ENCODE results near the gene WNT1.

The WNT1 gene

DNA sequence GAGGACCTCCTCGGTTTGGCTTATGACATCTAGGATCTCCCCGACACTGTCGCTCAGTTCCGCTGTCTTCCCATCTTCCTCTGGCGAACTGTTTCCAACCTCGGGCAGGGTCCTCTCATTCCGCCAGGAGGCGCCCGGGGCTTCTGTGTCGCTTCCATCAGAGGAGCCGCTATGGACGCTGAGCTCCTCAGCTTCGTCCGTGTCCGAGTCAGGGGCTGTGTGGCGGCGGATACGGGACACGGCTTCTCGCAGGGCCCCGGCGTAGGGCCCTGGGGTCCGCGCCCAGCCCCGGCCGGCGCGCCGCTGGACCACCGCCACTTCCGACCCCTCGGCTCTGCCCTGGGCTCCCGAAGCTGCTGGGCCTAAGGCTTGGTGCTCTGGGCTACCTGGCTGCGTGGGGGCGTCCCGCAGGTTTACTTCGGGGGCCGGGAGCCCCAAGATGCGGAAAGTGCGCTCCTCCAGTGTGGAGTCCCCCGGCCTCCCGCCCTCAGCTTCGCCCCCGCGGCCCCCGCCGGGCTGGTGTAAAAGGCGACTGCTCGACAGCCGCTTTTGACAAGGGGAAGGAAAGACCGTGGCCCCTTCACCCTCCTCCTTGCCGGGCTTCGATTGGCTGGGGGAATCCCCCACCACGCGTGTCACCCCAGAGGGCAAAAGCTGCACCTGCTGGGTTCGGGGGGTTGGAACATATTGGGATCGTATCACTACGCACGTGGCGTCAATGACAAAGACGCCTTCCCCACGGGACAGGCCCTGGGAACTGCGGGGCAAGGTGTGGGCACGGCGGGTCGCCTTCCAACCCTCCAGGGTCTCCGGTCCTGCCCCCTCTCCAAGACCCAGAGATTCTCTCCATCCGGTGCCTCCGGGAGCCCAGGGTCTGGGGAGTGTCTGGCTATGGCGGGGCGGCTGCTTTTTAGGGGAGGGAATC lies 18.9 kb downstream of the WNT1 start:
- ChIA-PET POLR2A (interaction anchor here (0.6 to 2.1 kb wide), 5 partner anchors 21 to 134 kb away, joined by 3 to 9 read pairs (median 6); partner anchors contain the start of gene TUBA1B), CTCF (interaction anchor here (0.6 to 17.5 kb wide), 45 partner anchors 14 to 244 kb away, joined by 3 to 417 read pairs (median 5); partner anchors contain the start of genes ARF3, DDX23, DHH and FKBP11)
- DNase-seq (ENCODE audit: extremely low spot score) = peak; percentile 81
- TF ChIP-seq, protein P1, sequence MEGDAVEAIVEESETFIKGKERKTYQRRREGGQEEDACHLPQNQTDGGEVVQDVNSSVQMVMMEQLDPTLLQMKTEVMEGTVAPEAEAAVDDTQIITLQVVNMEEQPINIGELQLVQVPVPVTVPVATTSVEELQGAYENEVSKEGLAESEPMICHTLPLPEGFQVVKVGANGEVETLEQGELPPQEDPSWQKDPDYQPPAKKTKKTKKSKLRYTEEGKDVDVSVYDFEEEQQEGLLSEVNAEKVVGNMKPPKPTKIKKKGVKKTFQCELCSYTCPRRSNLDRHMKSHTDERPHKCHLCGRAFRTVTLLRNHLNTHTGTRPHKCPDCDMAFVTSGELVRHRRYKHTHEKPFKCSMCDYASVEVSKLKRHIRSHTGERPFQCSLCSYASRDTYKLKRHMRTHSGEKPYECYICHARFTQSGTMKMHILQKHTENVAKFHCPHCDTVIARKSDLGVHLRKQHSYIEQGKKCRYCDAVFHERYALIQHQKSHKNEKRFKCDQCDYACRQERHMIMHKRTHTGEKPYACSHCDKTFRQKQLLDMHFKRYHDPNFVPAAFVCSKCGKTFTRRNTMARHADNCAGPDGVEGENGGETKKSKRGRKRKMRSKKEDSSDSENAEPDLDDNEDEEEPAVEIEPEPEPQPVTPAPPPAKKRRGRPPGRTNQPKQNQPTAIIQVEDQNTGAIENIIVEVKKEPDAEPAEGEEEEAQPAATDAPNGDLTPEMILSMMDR (IDR thresholded peaks at IDR 0.05; ENCODE audit: control extremely low read depth, extremely low read depth, low read depth, missing control alignments) = peak; percentile 80

DNA sequence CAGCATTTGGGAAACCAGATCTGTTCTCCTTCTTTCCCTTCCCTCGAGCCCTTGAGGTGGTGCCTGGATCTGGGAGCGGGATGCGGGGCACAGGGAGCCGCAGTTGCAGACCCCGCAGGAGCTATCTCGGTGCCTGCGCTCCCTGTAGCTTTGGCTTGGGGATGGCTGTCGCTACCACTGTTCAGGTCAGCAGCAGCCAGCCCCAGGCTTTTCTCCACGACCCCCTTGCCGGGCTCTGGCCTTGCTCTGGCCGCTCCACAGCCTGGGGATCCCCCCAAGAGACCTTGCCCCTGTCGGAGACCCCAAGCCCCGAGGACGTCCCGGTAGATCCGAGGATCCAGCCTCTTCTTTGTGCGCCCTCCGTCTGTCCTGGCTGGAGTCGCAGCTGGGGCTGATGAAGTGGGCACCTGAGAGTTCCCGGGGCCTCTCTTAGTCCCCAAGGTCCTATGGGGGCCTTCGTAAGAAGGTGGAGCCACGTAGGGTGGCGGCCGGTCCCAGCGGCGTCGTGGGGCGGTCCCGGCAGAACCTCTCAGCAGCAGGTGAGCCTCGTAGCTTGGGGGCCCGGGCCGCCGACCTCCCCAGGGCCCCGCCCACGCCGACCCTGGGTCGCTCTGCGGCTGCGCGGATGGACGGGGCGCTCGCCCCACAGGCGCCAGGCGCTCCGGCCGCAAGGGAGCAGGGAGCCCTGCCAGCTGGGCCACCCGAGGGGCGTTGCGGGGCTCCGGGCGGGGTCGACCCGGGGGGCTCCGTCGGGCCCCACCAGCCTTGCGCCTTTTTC lies 19.8 kb downstream of the WNT1 start:
- peak; percentile 92 for DNase-seq (ENCODE audit: extremely low spot score)
- TF ChIP-seq, protein P1 (IDR thresholded peaks at IDR 0.05; ENCODE audit: control extremely low read depth, extremely low read depth, low read depth, missing control alignments) = no peak
- POLR2A ChIA-PET = interaction anchor here (0.8 to 2.1 kb wide), 6 partner anchors 20 to 133 kb away, joined by 3 to 9 read pairs (median 4); partner anchors contain the start of genes RND1 and TUBA1B
- CTCF ChIA-PET = interaction anchor here (0.7 to 17.5 kb wide), 26 partner anchors 14 to 245 kb away, joined by 3 to 417 read pairs (median 7); partner anchors contain the start of genes ARF3, DDX23, FKBP11 and PRKAG1

DNA sequence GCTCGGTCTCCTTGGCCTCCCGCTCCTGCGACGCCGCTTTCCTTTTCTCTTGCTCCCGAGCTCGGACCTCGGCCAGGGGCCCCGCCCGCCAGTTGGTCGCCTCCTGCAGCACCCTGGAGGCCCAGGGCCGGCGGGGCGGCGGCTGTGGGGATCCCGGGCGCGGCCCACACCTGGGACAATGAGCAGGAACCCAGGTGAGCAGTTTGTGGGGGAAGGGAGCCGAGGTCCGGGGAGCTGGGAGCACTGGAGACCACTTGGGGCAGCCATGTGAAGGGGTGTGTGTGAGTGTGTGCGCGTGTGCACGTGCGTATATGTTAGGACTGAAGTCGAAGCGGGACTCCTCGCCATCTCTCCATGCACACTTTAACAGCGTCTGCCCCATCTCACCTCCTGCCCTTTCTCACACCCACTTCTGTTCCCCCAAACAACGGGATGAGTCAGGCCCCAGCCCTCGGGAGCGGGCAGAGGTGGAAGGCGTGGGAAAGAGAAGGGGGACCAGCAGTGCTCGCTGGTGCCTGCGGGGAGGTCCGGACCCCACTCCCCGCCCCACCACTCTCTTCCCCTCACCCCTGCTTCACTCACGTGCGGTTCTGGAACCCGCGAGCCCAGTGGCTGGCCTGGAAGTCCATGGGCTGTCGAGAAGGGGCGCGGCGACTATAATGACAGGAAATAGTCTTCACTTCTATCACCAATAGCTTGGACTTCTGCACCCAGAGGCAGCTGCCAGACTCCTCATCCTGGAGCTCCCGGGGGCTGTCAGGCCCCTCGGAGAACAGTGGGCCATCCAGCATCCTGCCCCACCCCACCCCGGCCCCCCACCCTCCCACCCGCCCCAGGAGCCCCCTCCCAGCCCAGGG lies 20.6 kb downstream of the WNT1 start:
- peak; percentile 49 for DNase-seq (ENCODE audit: extremely low spot score)
- ChIA-PET POLR2A (interaction anchor here (0.6 to 2.1 kb wide), 7 partner anchors 18 to 133 kb away, joined by 3 to 9 read pairs (median 4); partner anchors contain the start of genes RND1 and TUBA1B), CTCF (interaction anchor here (1.1 to 17.5 kb wide), 16 partner anchors 13 to 183 kb away, joined by 3 to 417 read pairs (median 7); partner anchors contain the start of genes ARF3, DDX23, FKBP11 and PRKAG1)
- TF ChIP-seq, protein P1 (IDR thresholded peaks at IDR 0.05; ENCODE audit: control extremely low read depth, extremely low read depth, low read depth, missing control alignments) = no peak

DNA sequence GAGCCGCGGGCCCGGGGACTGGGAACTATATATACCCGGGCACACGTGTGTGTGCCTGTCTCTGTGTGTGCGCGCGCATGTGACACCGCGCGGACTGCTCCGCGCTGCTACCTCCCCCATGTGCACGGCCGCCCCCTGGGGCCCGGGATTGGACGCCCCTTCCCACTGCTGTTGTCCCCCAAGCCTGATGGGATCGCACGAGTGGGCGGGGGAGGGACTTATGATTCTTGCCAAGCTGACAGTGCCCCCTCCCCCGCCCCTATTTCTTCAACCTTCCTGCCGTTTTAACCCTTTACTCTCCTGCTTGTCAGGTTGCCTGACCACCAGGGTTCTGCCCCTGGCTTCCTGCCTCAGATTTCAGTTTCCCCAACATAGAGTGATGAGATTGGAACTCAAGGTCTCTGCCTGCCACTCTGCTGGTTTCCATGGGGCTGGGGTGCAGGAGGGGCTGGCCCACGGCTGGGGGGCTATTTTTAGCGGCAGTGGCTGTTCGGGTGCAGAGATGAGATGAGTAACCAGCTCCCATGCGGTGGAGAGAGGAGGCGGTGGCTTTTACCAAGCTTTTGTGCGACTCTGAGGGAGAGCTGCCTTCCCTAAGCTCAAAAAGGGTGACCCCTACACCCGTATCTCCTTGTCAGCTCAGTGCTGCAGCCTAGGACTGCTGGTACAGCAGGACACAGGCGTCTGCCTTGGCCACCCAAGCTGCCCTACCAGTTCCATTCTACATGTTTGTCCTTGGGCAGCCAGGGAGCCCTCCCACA lies 21.4 kb downstream of the WNT1 start, which contains the start of gene DDN:
TSS of gene DDN (minus strand) at position 5 of the 761 bp plus-strand sequence. CDS start 88 bp downstream, outside the sequence.
- ChIA-PET CTCF (interaction anchor here (1.0 to 17.5 kb wide), 12 partner anchors 12 to 146 kb away, joined by 3 to 417 read pairs (median 6); partner anchors contain the start of genes PRKAG1, WNT1 and WNT10B), POLR2A (interaction anchor here (0.6 to 1.6 kb wide), 3 partner anchors 19 to 134 kb away, joined by 3 to 4 read pairs (median 3); partner anchors contain the start of genes PRKAG1 and RND1)
- TF ChIP-seq, protein P1 (IDR thresholded peaks at IDR 0.05; ENCODE audit: control extremely low read depth, extremely low read depth, low read depth, missing control alignments) = no peak
- DNase-seq (ENCODE audit: extremely low spot score) = peak; percentile 81

DNA sequence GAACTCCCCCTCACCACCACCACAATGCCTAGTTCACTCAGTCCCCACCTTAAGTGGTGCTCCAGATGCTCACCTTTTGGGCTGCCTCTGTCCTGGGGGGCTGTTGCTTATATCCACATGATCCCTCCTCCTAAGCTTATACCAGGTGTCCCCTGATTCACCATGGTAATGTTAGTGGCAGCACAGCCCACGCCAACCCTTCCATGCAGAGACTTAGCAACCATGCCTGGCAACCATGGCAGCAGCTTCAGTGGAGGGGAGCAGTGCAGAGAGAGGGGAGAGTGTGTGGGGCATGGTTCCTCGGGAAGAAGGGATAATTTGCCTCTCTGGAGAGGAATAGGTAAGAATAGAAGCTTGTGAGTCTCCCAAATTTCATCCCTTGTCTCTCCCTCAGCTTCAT lies 22.2 kb downstream of the WNT1 start:
- ChIA-PET POLR2A (interaction anchor here (0.6 to 1.3 kb wide), 3 partner anchors 18 to 73 kb away, joined by 3 to 7 read pairs (median 4); partner anchors contain the start of gene PRKAG1), CTCF (interaction anchor here (1.0 to 17.5 kb wide), 11 partner anchors 10 to 147 kb away, joined by 3 to 417 read pairs (median 6); partner anchors contain the start of genes PRKAG1, WNT1 and WNT10B)
- TF ChIP-seq, protein P1 (IDR thresholded peaks at IDR 0.05; ENCODE audit: control extremely low read depth, extremely low read depth, low read depth, missing control alignments) = no peak
- DNase-seq (ENCODE audit: extremely low spot score) = no peak

All from GM10248 (cell line).